HepG2 (cell line): ENCODE results near the gene PIF1. TPM values are rescaled to one million over a fixed set of nuclear protein-coding genes. Genes with fewer than 3 reads are reported as not detected.

Experiments used
- ARID5B ChIP-seq: IDR thresholded peaks from 2 replicates; pipeline ENCODE4 v1.4.0; 2020; ENCODE audit warnings: mild to moderate bottlenecking, missing genetic modification reagents
- BRCA1 ChIP-seq: sonication (generic); formaldehyde crosslinking; IDR thresholded peaks from 2 replicates; pipeline ENCODE4 v1.4.0; 2020; ENCODE audit warnings: missing genetic modification reagents
- GATA4 ChIP-seq: sonication (generic); IDR thresholded peaks from 2 replicates; pipeline ENCODE4 v1.6.1; 2016; ENCODE audit warnings: antibody characterized with exemption, low read depth, borderline replicate concordance
- HCFC1 ChIP-seq: fragments of 150-350 bp; IDR thresholded peaks from 2 replicates; pipeline ENCODE4 v1.6.1; 2014; ENCODE audit warnings: low read depth, low read length
- HMGXB3 ChIP-seq: sonication (generic); formaldehyde crosslinking; IDR thresholded peaks from 2 replicates; pipeline ENCODE4 v1.4.0; 2020; ENCODE audit warnings: missing genetic modification reagents, borderline replicate concordance
- HMGXB4 ChIP-seq, 2 experiments: sonication (generic) in 1 of 2; formaldehyde crosslinking in 1 of 2; IDR thresholded peaks; 2 replicates each; pipeline versions ENCODE4 v1.4.0 to v1.6.1; 2018 to 2020; ENCODE audit warnings: missing genetic modification reagents in 2 of 2, borderline replicate concordance in 1 of 2, low read depth in 1 of 2, mild to moderate bottlenecking in 1 of 2, missing biosample characterization in 1 of 2
- HNF1B ChIP-seq: sonication (generic); formaldehyde crosslinking; IDR thresholded peaks from 2 replicates; pipeline ENCODE4 v1.5.1; 2020; ENCODE audit warnings: mild to moderate bottlenecking, moderate library complexity, missing genetic modification reagents
- IKZF1 ChIP-seq: fragments of 450-650 bp; IDR thresholded peaks from 2 replicates; pipeline ENCODE4 v1.7.1; 2016
- NCOA1 ChIP-seq: sonication (generic); formaldehyde crosslinking; IDR thresholded peaks from 2 replicates; pipeline ENCODE4 v1.9.0; 2021; ENCODE audit warnings: missing genetic modification reagents
- RXRA ChIP-seq: sonication (generic); formaldehyde crosslinking; IDR thresholded peaks from 2 replicates; pipeline ENCODE4 v1.5.1; 2020; ENCODE audit warnings: missing genetic modification reagents
- SATB2 ChIP-seq: sonication (generic); formaldehyde crosslinking; IDR thresholded peaks from 2 replicates; pipeline ENCODE4 v1.5.0; 2020; ENCODE audit warnings: missing genetic modification reagents
- SNAPC2 ChIP-seq: sonication (generic); formaldehyde crosslinking; IDR thresholded peaks from 2 replicates; pipeline ENCODE4 v1.8.1; 2022; ENCODE audit warnings: mild to moderate bottlenecking, missing genetic modification reagents
- SP5 ChIP-seq: IDR thresholded peaks from 2 replicates; pipeline ENCODE4 v1.6.1; 2016; ENCODE audit warnings: low read depth, borderline replicate concordance
- TARDBP ChIP-seq: sonication (generic); formaldehyde crosslinking; IDR thresholded peaks from 2 replicates; pipeline ENCODE4 v1.8.0; 2022; ENCODE audit warnings: mild to moderate bottlenecking, missing genetic modification reagents
- ZNF7 ChIP-seq: IDR thresholded peaks from 2 replicates; pipeline ENCODE4 v1.6.1; 2016; ENCODE audit warnings: missing biosample characterization, missing genetic modification reagents
- ZNF782 ChIP-seq: sonication (generic); formaldehyde crosslinking; IDR thresholded peaks from 2 replicates; pipeline ENCODE4 v1.4.0; 2020; ENCODE audit warnings: missing genetic modification reagents, mild to moderate bottlenecking, borderline replicate concordance
- polyA plus RNA-seq, 8 experiments: library from polyadenylated mRNA; depleted of rRNA in 3 of 8; stranded (reverse) in 7 of 8; unstranded in 1 of 8; fragments of >200 nt; fragmentation: Illumina TruSeq in 4 of 8; extraction: Trizol in 4 of 8; gene quantifications; 2 replicates each; pipeline versions ENCODE4 v1.2.1 to v1.2.3, GENCODE V29; 2011 to 2016; ENCODE audit warnings: low read depth in 4 of 8, missing spikeins in 1 of 8, mixed read lengths in 1 of 8; ENCODE audit not compliant: insufficient read depth in 1 of 8
- total RNA-seq, 5 experiments: library from RNA; depleted of rRNA; stranded (reverse); fragments of >200 nt; fragmentation: Illumina TruSeq; extraction: Trizol; gene quantifications; 2 replicates each; pipeline ENCODE4 v1.2.3, GENCODE V29; 2016; ENCODE audit warnings: low read depth in 1 of 5

Gene PIF1
- total and polyA plus RNA-seq, 2 of the 13 experiments (the other 11 are each of a cell fraction or from before 2014, with no cell fraction given), result 18.5 to 19.7 TPM

- TF ChIP-seq BRCA1 (0 out of 2 replicates have a peak, but pooled peaks have one; percentile 8), NCOA1 (no peak), TARDBP (CRISPR knock-in tag) (no peak), HNF1B (CRISPR knock-in tag) (0 out of 2 replicates have a peak, but pooled peaks have one; percentile 13), ZNF782 (no peak), IKZF1 (no peak), HCFC1 (no peak), SP5 (CRISPR knock-in tag) (peak; percentile 77), HMGXB3 (CRISPR knock-in tag) (no peak; the same call in 1 of the 2 replicates), ZNF7 (CRISPR knock-in tag) (no peak), ARID5B (peak; percentile 34; the same call in 1 of the 2 replicates), HMGXB4 (CRISPR knock-in tag; IDR thresholded peaks at IDR 0.05; ENCODE audit: borderline replicate concordance in 1 of 2, low read depth in 1 of 2) (peak in 1 of 2 experiments; percentile 37; a peak in 1 of 4 replicates), GATA4 (peak; percentile 33; the same call in 1 of the 2 replicates), RXRA (CRISPR knock-in tag) (peak; percentile 10; the same call in 1 of the 2 replicates), SATB2 (CRISPR knock-in tag) (0 out of 2 replicates have a peak, but pooled peaks have one; percentile 28), SNAPC2 (CRISPR knock-in tag) (no peak)
These were observed 16.1 kb upstream of the PIF1 start, which contains the start of gene PLEKHO2 (continued) for GRCh38 chr15:64841344-64842095.
